Measurements from ENCODE around the gene TRIL.

DNA sequence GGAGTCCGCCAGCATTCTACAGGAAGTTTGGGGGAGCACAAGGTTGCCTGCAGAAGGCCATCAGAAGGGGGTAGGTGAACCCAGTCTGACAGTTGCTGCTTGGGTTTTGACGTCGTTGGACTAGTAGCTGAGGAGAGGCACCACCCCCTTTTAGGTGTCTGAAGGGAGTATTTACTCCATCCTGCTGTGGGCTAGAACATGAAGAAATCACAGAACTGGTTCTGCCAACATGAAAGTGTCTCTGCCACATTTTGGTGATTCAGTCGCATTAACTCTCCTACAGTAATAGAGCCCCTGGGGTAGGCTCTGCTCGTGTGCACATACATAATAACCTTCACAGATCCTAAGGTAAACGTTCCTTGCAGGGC lies 834 bp upstream of the TRIL start:
- TF ChIP-seq, protein P1, sequence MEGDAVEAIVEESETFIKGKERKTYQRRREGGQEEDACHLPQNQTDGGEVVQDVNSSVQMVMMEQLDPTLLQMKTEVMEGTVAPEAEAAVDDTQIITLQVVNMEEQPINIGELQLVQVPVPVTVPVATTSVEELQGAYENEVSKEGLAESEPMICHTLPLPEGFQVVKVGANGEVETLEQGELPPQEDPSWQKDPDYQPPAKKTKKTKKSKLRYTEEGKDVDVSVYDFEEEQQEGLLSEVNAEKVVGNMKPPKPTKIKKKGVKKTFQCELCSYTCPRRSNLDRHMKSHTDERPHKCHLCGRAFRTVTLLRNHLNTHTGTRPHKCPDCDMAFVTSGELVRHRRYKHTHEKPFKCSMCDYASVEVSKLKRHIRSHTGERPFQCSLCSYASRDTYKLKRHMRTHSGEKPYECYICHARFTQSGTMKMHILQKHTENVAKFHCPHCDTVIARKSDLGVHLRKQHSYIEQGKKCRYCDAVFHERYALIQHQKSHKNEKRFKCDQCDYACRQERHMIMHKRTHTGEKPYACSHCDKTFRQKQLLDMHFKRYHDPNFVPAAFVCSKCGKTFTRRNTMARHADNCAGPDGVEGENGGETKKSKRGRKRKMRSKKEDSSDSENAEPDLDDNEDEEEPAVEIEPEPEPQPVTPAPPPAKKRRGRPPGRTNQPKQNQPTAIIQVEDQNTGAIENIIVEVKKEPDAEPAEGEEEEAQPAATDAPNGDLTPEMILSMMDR (IDR thresholded peaks at IDR 0.05) = no peak
- TF ChIP-seq EZH2 (IDR thresholded peaks at IDR 0.05; ENCODE audit: borderline replicate concordance, insufficient read depth, low read depth, low read length, poor library complexity, severe bottlenecking) = no peak

Data from B cell (primary cell).